ENCODE results near the gene KRTAP3-3.

- TF ChIP-seq CTCF (conservative IDR thresholded peaks at IDR 0.05; ENCODE audit: low read depth, low read length) (no peak), POLR2A (IDR thresholded peaks at IDR 0.05; ENCODE audit: low read depth, low read length) (no peak), CEBPB (IDR thresholded peaks at IDR 0.05; ENCODE audit: low read depth, low read length) (no peak; the same call in none of the 2 replicates), MXI1 (IDR thresholded peaks at IDR 0.05; ENCODE audit: borderline replicate concordance, low read depth, low read length) (no peak), USF2 (IDR thresholded peaks at IDR 0.05; ENCODE audit: low read depth, low read length) (no peak)
Observed at GRCh38 chr17:40953881-40954280, 40.1 kb downstream of the KRTAP3-3 start.
